BJ (cell line): Measurements from ENCODE around the gene ZNRF4. TPM values are rescaled to one million over a fixed set of nuclear protein-coding genes. Genes with fewer than 3 reads are reported as not detected.

Experiments
- CTCF ChIA-PET: fragments of 350-600 bp; formaldehyde crosslinking; extraction: SDS; loops from one replicate; lab custom pipeline; 2021; ENCODE audit warnings: antibody characterized with exemption, inconsistent platforms; lab: Yijun Ruan, JAX
- POLR2A ChIA-PET: fragments of 300-600 bp; sonication (Branson Sonifier 250); formaldehyde crosslinking; extraction: SDS; loops from one replicate; lab custom pipeline; 2021; ENCODE audit warnings: antibody characterized with exemption; lab: Charles Lee
- DNase-seq: peaks from one replicate; pipeline ENCODE4 v3.0.0-alpha.2; 2011; ENCODE audit warnings: low read depth
- H3K27me3 ChIP-seq: 2 replicates; pipeline ENCODE4 v1.6.0; 2011; ENCODE audit warnings: low read length; ENCODE audit not compliant: control insufficient read depth, insufficient read depth
- H3K36me3 ChIP-seq: 2 replicates; pipeline ENCODE4 v1.5.1; 2011; ENCODE audit warnings: low read length; ENCODE audit not compliant: control insufficient read depth, insufficient read depth
- H3K4me3 ChIP-seq: 2 replicates; pipeline ENCODE4 v1.5.1; 2011; ENCODE audit warnings: low read depth, mild to moderate bottlenecking, control low read depth, low read length
- CTCF ChIP-seq: IDR thresholded peaks from 2 replicates; pipeline ENCODE4 v1.5.1; 2011; ENCODE audit warnings: low read depth, mild to moderate bottlenecking, control low read depth, inconsistent platforms, low read length, moderate library complexity; ENCODE audit not compliant: insufficient read depth
- polyA plus RNA-seq: library from polyadenylated mRNA; depleted of rRNA; stranded (reverse); fragments of >200 nt; gene quantifications from 2 replicates; pipeline ENCODE4 v1.2.3, GENCODE V29; 2011

Gene ZNRF4
- polyA plus RNA-seq, 1 experiment = not detected

DNA sequence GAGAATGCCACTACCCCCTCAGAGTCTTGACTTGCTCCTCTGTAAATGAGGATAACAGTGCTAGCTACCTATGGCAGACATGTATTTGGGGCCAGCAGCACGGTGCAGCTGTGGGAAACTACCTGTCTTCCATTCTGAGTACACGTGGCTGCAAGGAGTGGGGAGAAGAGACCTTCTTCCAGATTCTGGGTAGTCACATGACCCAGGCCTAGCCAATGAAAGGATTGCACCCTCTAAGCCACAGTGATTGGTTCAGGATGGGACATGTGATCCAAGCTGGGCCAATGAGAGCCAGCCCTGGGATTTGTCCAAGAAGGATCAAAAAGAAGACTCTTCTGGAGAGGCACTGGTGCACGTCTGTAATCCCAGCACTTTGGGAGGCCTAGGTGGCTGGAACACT, 5.5 kb downstream of the ZNRF4 start:
- POLR2A ChIA-PET = no interaction called here
- Histone ChIP-seq H3K36me3 (no peaks in the 10 kb centered on the region), H3K27me3 (peaks cover 4% of the 10 kb centered on the region), H3K4me3 (no peak overlapping the region)
- DNase-seq = no peak
- TF ChIP-seq CTCF = no peak
- CTCF ChIA-PET = no interaction called here

DNA sequence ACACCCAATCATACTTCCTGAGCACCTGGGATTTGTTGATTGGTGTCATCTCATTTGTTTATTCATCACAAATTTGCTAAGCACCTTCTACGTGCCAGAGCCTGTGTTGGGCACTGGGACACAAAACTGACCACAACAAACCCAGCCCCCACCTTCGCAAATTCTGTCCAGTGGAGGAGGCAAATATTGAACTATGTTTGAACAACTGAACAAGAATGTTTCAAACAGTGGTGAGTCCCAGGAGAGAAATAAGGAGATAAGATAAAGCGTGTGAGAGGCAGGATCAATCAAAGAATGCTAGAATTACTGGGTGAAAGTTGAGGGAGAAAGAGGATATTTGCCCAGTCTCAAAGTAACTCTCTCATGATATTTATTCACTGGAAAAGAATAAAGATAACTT, 8.7 kb downstream of the ZNRF4 start:
- ChIA-PET POLR2A (no interaction called here), CTCF (interaction anchor here (0.6 to 1.0 kb wide), 2 partner anchors 93 to 415 kb away, joined by 3 read pairs; no protein-coding TSS in a partner anchor)
- no peak for DNase-seq
- Histone ChIP-seq H3K36me3 (no peaks in the 10 kb centered on the region), H3K4me3 (no peak overlapping the region), H3K27me3 (peaks cover 7% of the 10 kb centered on the region)
- no peak for TF ChIP-seq CTCF

GRCh38 chr19:5466072-5466471, 10.9 kb downstream of the ZNRF4 start:
- TF ChIP-seq CTCF = no peak
- Histone ChIP-seq H3K27me3 (peaks cover 7% of the 10 kb centered on the region), H3K4me3 (no peak overlapping the region), H3K36me3 (no peaks in the 10 kb centered on the region)
- DNase-seq = no peak
- CTCF ChIA-PET = no interaction called here
- POLR2A ChIA-PET = no interaction called here

DNA sequence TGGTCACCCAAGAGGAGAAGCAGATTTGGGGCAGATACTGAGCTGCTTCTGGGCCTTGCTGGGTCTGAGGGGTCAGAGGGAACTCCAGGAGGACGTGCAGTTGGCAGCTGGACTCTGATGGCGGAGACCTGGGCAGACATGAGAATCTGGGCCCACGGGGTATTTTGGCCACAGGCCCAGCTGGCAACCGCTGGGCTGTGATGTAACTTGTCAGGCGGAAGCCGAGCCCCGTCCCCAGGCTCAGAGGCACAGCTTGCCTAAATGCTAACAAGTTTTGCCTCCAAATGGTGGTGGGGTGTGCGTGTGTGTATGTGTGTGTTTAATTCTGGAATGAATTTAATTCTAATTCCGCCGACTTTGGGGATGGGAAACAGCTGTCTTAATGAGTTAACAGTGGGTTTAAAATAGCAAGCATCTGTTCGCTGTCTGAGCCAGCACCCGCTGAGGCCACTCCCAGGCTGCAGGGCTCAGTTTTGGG, 11.6 kb downstream of the ZNRF4 start:
- H3K36me3 ChIP-seq = no peaks in the 10 kb centered on the region
- peaks cover 7% of the 10 kb centered on the region for H3K27me3 ChIP-seq
- no peak for DNase-seq
- CTCF ChIA-PET = interaction anchor here (0.7 to 1.1 kb wide), 2 partner anchors 18 to 418 kb away, joined by 3 read pairs; no protein-coding TSS in a partner anchor
- no peak overlapping the region for H3K4me3 ChIP-seq
- POLR2A ChIA-PET = no interaction called here
- TF ChIP-seq CTCF = no peak

- peaks cover 3% of the 10 kb centered on the region for H3K27me3 ChIP-seq
- ChIA-PET CTCF (interaction anchor here (1.1 kb wide), 1 partner anchor 9 kb away, joined by 4 read pairs; no protein-coding TSS in a partner anchor), POLR2A (no interaction called here)
- no peak overlapping the region for H3K4me3 ChIP-seq
- no peak for DNase-seq
- no peaks in the 10 kb centered on the region for H3K36me3 ChIP-seq
- no peak for TF ChIP-seq CTCF
Measured at GRCh38 chr19:5470264-5470671, 15.1 kb downstream of the ZNRF4 start.
